Measurements from ENCODE around the gene WWTR1. TPM values are rescaled to one million over a fixed set of nuclear protein-coding genes. Genes with fewer than 3 reads are reported as not detected.

WWTR1 gene
- total and polyA plus RNA-seq, 2 of the 4 experiments (the other 2 are of a cell fraction) = 38.9 to 65.3 TPM

- peak overlapping the region; percentile 64 for H3K4me2 ChIP-seq (ENCODE audit: low read depth, low read length)
- H4K5ac ChIP-seq (ENCODE audit: low read depth, low read length) = peak overlapping the region; percentile 30
- no peak overlapping the region for H4K91ac ChIP-seq (ENCODE audit: insufficient read depth, low read depth, low read length)
- in situ Hi-C loops (cut with MboI; ENCODE audit: low sequenced_read_pairs) = no loop called here
- peak overlapping the region; percentile 64; the same call in 1 of the 2 replicates for H3K23ac ChIP-seq (ENCODE audit: low read depth, low read length)
- H2AK5ac ChIP-seq (ENCODE audit: low read depth, low read length) = no peak overlapping the region
- DNase-seq = no peak
- POLR2A ChIA-PET (ENCODE audit: unreplicated experiment) = no interaction called here
- H3K9me1 ChIP-seq (ENCODE audit: insufficient read depth, low read length) = peaks cover 27% of the 10 kb centered on the region
- ATAC-seq (ENCODE audit: low read depth) = no peak
- H3K18ac ChIP-seq (ENCODE audit: low read depth, low read length) = peak overlapping the region; percentile 89
- peaks cover 3% of the 10 kb centered on the region; the same call in 1 of the 2 replicates for H3K36me3 ChIP-seq (ENCODE audit: control insufficient read depth, insufficient read depth, low read length)
- no peak overlapping the region for H3K56ac ChIP-seq (ENCODE audit: extremely low read depth, insufficient read depth, low read length)
- intact Hi-C loops (cut with micrococcal nuclease) = no loop called here
- H2BK20ac ChIP-seq (ENCODE audit: low read depth, low read length) = 0 out of 2 replicates have a peak overlapping the region, but pooled peaks have one; percentile 27
- CTCF ChIA-PET = interaction anchor here (0.6 kb wide), 1 partner anchor 103 kb away, joined by 3 read pairs; no protein-coding TSS in a partner anchor
- H3K4me1 ChIP-seq (ENCODE audit: control insufficient read depth, insufficient read depth, low read length) = peaks cover 27% of the 10 kb centered on the region
- no peak overlapping the region for H2BK15ac ChIP-seq (ENCODE audit: low read depth, low read length)
- no peak for TF ChIP-seq RFX5 (IDR thresholded peaks at IDR 0.05; ENCODE audit: low read depth, low read length)
- no peak for TF ChIP-seq RAD21 (IDR thresholded peaks at IDR 0.05; ENCODE audit: low read length)
- no peak for TF ChIP-seq USF2 (IDR thresholded peaks at IDR 0.05; ENCODE audit: low read depth, low read length)
- TF ChIP-seq RCOR1 (IDR thresholded peaks at IDR 0.05; ENCODE audit: insufficient replicate concordance, low read length) = no peak
- TF ChIP-seq MAFK (IDR thresholded peaks at IDR 0.05; ENCODE audit: low read depth, low read length) = no peak
- TF ChIP-seq CEBPB (IDR thresholded peaks at IDR 0.05; ENCODE audit: low read depth, low read length) = no peak
- TF ChIP-seq MAZ (IDR thresholded peaks at IDR 0.05; ENCODE audit: borderline replicate concordance, low read depth, low read length) = no peak
- TF ChIP-seq CTCF (conservative IDR thresholded peaks at IDR 0.05; ENCODE audit: low read depth, low read length) = no peak
- TF ChIP-seq ELK1 (IDR thresholded peaks at IDR 0.05; ENCODE audit: borderline replicate concordance, low read depth, low read length) = no peak
- no peak for TF ChIP-seq MXI1 (IDR thresholded peaks at IDR 0.05; ENCODE audit: borderline replicate concordance, low read depth, low read length)
- TF ChIP-seq NFE2L2 (IDR thresholded peaks at IDR 0.05; ENCODE audit: low read depth, low read length) = no peak
- TF ChIP-seq SMC3 (IDR thresholded peaks at IDR 0.05; ENCODE audit: low read depth, low read length) = no peak
- no peak for TF ChIP-seq CHD1 (IDR thresholded peaks at IDR 0.05; ENCODE audit: low read depth, low read length)
- no peak for TF ChIP-seq FOS (IDR thresholded peaks at IDR 0.05; ENCODE audit: low read depth, low read length)
- no peak for TF ChIP-seq BHLHE40 (IDR thresholded peaks at IDR 0.05; ENCODE audit: low read depth, low read length)
- no peak for TF ChIP-seq POLR2A (IDR thresholded peaks at IDR 0.05; ENCODE audit: low read depth, low read length)
- peak overlapping the region; percentile 69; the same call in 1 of the 2 replicates for H3K27ac ChIP-seq (ENCODE audit: insufficient read depth, low read length)
- no peak overlapping the region for H3K4me3 ChIP-seq (ENCODE audit: insufficient read depth, low read depth, low read length)
- H3K79me1 ChIP-seq (ENCODE audit: low read depth in 1 of 2, low read length in 2 of 2) = peaks cover 42 to 84% of the 10 kb centered on the region in 2 experiments
- H3K27me3 ChIP-seq (ENCODE audit: control insufficient read depth, insufficient read depth, low read length) = no peaks in the 10 kb centered on the region
- peak overlapping the region in 1 of 2 experiments; percentile 6; a peak in 1 of 4 replicates for H4K8ac ChIP-seq (ENCODE audit: low read depth in 2 of 2, low read length in 2 of 2)
- 0 out of 2 replicates have a peak overlapping the region, but pooled peaks have one; percentile 42 for H2BK120ac ChIP-seq (ENCODE audit: low read depth, low read length)
- dilution Hi-C loops (cut with HindIII; ENCODE audit: low sequenced_read_pairs, unreplicated experiment) = no loop called here
- peaks cover 30% of the 10 kb centered on the region for H4K20me1 ChIP-seq (ENCODE audit: insufficient read depth, low read length)
- WGBS, 2 experiments (ENCODE audit: extremely low coverage in 2 of 2, insufficient read length in 1 of 2) = 0% methylated on average over 2 of the region's 4 CpGs; no CpG with 5 or more reads in 1 of the 2 experiments
- peak overlapping the region; percentile 70 for H2BK5ac ChIP-seq (ENCODE audit: low read depth, low read length, poor library complexity, severe bottlenecking)
- H3K4ac ChIP-seq (ENCODE audit: low read depth, low read length) = peak overlapping the region; percentile 37
- no peak overlapping the region for H2AFZ ChIP-seq (replicated peaks; ENCODE audit: low read length, poor library complexity)
- H3K9ac ChIP-seq (ENCODE audit: low read depth, low read length) = peak overlapping the region; percentile 23; the same call in 1 of the 2 replicates
- no peaks in the 10 kb centered on the region for H3K9me3 ChIP-seq (ENCODE audit: control insufficient read depth, insufficient read depth, low read length)
- no peak overlapping the region for H2AK9ac ChIP-seq (replicated peaks; ENCODE audit: low read depth, low read length, poor library complexity)
- BruUV-seq (replicated peaks) = no TSS peak
- H3K14ac ChIP-seq (replicated peaks; ENCODE audit: low read depth, low read length) = peak overlapping the region; percentile 39
These were observed 48.2 kb downstream of the WWTR1 start for GRCh38 chr3:149609595-149609994.

Data from IMR-90 (cell line).